ENCODE measurements around the gene ABHD17A.
A peak's percentile ranks its signal among the peaks of the same experiment; 100 is the strongest.

The ABHD17A gene

DNA sequence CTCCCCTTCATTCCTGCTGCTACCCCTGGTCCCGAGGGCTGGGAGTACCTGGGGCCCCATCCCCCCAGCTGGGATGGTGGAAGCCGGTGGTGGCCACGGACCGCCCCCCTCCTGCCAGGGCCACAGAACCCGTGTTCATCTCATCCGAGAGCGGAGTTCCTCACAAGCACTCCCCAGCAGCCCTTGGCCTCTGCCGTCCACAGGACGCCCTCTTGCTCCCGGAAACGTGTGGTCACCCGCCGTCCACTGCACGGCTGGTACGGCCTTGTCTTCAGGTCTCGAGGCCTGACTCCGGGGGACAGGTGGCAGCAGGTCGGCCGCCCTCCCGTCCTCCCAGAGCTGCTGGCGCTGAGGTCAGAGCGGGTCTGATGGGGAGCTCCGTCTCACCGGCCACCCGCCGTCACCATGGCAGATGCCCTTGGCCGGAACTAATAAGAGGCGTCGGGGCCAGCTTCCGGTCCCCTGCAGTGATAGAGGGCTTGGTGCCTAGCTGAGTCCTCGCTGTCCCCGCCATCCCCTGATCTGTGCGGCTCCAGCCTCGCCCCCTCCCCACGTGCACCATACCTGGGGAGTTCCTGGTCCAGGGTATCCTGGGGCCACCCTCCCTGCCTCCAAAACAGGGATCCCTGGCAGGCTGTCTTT is 39.1 kb upstream of the ABHD17A start:
- no peak overlapping the region for H3K27ac ChIP-seq
- H3K4me3 ChIP-seq, result no peak overlapping the region

DNA sequence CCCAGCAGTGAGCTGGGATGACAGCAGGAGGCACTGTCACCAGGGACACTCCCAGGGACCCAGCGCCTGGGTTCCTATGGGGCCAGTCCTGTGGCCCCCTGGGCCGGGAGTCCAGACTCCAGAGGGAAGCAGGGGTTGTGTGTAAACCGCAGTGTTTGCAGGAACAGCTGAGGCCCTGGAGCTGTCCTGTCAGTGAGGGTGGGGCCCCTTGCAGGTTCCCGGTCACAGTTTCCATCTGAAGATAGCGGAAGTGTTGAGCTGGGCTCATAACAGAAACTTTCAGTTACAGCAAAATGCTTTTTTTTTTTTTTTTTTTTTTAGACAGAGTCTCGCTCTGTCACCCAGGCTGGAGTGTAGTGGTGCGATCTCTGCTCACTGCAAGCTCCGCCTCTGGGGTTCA is 38.0 kb upstream of the ABHD17A start:
- Histone ChIP-seq H3K27ac (peak overlapping the region in 1 of 2 donors; percentile 32), H3K4me3 (no peak overlapping the region)
- no peak for DNase-seq (ENCODE audit: low spot score)
- TF ChIP-seq, protein P1, sequence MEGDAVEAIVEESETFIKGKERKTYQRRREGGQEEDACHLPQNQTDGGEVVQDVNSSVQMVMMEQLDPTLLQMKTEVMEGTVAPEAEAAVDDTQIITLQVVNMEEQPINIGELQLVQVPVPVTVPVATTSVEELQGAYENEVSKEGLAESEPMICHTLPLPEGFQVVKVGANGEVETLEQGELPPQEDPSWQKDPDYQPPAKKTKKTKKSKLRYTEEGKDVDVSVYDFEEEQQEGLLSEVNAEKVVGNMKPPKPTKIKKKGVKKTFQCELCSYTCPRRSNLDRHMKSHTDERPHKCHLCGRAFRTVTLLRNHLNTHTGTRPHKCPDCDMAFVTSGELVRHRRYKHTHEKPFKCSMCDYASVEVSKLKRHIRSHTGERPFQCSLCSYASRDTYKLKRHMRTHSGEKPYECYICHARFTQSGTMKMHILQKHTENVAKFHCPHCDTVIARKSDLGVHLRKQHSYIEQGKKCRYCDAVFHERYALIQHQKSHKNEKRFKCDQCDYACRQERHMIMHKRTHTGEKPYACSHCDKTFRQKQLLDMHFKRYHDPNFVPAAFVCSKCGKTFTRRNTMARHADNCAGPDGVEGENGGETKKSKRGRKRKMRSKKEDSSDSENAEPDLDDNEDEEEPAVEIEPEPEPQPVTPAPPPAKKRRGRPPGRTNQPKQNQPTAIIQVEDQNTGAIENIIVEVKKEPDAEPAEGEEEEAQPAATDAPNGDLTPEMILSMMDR (IDR thresholded peaks at IDR 0.05), result no peak

More for the DNA sequence above, 39.1 kb upstream of the ABHD17A start:
- no peak for DNase-seq (ENCODE audit: low spot score)
- TF ChIP-seq, protein P1 (IDR thresholded peaks at IDR 0.05), result no peak

DNA sequence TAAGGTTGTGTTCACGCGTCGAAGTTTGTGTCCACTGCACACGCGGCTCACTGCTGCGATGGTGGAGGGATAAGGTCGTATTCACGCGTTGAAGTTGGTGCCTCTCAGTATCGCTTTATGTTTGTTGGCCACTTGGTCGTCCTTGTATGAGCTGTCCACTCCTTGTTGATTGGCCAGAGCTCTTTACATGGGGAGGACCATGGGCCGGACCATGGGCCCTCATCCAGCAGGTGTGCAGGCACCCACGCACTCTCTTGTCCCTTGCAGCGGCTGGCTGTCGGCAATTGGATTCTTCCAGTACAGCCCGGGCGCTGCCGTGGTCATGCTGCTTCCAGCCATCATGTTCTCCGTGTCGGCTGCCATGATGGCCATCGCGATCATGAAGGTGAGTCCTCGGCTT is 37.5 kb upstream of the ABHD17A start:
- Histone ChIP-seq H3K27ac (peak overlapping the region in 1 of 2 donors; percentile 32), H3K4me3 (no peak overlapping the region)
- no peak for DNase-seq (ENCODE audit: low spot score)
- TF ChIP-seq, protein P1 (IDR thresholded peaks at IDR 0.05), result no peak

DNA sequence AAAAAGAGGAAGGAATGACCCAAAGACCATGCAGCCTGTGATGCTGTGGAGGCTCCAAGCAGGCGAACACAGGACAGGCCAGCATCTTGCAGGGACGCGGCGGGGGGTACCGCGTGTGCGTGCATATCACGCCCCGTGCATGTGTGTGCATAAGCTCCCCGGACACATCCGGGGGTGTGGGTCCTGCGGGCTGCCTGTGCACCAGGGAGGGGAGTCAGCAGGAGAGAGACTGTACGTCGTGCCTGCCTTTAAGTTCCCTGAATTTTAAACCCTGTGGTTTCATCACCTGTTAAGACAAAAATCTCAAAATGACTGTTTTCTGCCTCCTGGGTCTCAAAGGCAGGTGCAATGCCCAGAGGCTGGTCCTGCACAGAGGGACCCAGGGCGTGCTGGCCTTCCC is 36.5 kb upstream of the ABHD17A start:
- DNase-seq (ENCODE audit: low spot score), result no peak
- Histone ChIP-seq H3K4me3 (no peak overlapping the region), H3K27ac (no peak overlapping the region)
- TF ChIP-seq, protein P1 (IDR thresholded peaks at IDR 0.05), result no peak

DNA sequence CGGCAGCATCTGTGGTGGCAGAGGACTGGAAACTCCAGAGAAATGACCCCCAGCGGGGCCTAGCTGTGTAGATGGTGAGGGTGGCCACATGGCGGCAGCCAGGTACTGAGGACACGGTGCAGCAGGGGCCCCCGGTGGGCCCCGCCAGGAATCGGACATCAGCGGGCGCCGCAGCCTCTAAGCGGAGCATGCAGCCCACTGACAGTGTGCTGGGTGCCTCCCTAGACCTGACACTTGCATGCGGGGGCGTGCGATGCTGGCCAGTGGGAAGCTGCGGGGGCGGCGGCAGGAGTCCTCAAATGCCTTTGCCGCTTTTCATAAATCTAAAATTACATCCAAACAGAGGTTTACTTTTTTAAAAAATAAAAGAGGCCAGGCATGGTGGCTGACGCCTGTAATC is 36.0 kb upstream of the ABHD17A start:
- TF ChIP-seq, protein P1 (IDR thresholded peaks at IDR 0.05), result no peak
- H3K4me3 ChIP-seq, result no peak overlapping the region
- DNase-seq (ENCODE audit: low spot score), result no peak
- H3K27ac ChIP-seq, result no peak overlapping the region

DNA sequence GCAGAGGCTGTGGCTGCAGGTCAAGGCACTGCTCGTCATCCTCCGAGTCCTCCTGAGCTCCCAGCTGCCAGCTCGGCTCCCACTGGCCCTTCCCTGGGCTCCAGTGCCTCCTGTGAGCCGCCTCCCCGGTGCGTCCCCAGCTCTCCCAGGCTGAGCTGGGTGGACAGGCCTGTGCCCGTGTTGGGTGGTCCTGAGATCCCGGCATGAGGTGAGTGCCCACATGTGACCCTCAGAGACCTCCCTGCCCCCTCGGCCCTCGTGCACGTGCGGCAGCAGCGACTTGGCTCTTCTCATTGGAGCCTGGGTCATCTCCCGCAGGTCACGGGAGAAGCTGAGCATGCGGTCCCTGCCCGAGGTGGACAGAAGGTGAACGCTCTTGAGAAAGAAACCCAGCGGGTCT is 35.3 kb upstream of the ABHD17A start:
- no peak overlapping the region for H3K27ac ChIP-seq
- TF ChIP-seq, protein P1 (IDR thresholded peaks at IDR 0.05), result no peak
- H3K4me3 ChIP-seq, result no peak overlapping the region
- no peak for DNase-seq (ENCODE audit: low spot score)

DNA sequence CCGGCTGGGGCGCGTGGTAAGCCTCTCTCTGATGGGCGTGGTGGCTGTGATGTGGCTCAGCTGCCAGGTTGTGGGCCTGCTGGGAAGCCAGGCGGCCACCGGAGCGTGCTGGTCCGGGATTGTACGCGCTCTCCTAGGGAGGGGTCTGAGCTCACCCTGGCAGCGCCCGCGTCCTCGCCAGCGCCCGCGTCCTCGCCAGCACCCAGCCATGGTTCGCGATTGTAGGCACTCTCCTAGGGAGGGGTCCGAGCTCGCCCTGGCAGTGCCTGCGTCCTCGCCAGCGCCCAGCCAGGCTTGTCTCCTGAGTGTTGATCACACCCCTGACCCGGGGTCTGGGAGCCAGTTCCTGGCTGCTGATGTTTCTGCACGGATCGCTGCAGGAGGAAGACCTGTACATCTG is 33.7 kb upstream of the ABHD17A start:
- Histone ChIP-seq H3K4me3 (no peak overlapping the region), H3K27ac (no peak overlapping the region)
- no peak for DNase-seq (ENCODE audit: low spot score)
- TF ChIP-seq, protein P1 (IDR thresholded peaks at IDR 0.05), result no peak
